Endothelial cell of umbilical vein (primary cell): ENCODE results near the gene KCNV2. TPM values are rescaled to one million over a fixed set of nuclear protein-coding genes. Genes with fewer than 3 reads are reported as not detected.

Experiments used
- BruUV-seq: library from RNA; stranded (reverse); fragments of 400-500 nt; replicated peaks from 2 replicates; lab custom pipeline; 2021; lab: Mats Ljungman, UMichigan
- CTCF ChIA-PET: fragments of 300-600, 350-600 bp; sonication (Branson Sonifier 250); formaldehyde crosslinking; loops from one replicate; lab custom pipeline; 2021; ENCODE audit warnings: antibody characterized with exemption, inconsistent platforms; lab: Charles Lee
- POLR2A ChIA-PET: fragments of 300-600, 350-600 bp; sonication (Branson Sonifier 250); formaldehyde crosslinking; loops from one replicate; lab custom pipeline; 2021; ENCODE audit warnings: antibody characterized with exemption, inconsistent platforms; lab: Charles Lee
- DNase-seq: peaks from one replicate; pipeline ENCODE4 v3.0.0-alpha.2; 2011; ENCODE audit warnings: low read depth, low spot score
- FAIRE-seq: peaks from 2 replicates; lab custom pipeline; 2011; peaks lifted over from hg19 to GRCh38; lab: Jason Lieb, UNC
- H2AFZ ChIP-seq: 2 replicates; pipeline ENCODE4 v1.6.0; 2012; ENCODE audit warnings: low read depth, low read length, control low read depth, inconsistent platforms
- H3K27ac ChIP-seq: 2 replicates; pipeline ENCODE4 v1.5.1; 2011; ENCODE audit warnings: low read depth, mild to moderate bottlenecking, control low read depth, low read length, moderate library complexity; ENCODE audit not compliant: insufficient read depth
- H3K27me3 ChIP-seq, 2 experiments: 2 replicates each; pipeline versions ENCODE4 v1.6.0 to v1.6.1; 2011; ENCODE audit warnings: low read length in 2 of 2, mixed read lengths in 1 of 2; ENCODE audit not compliant: control insufficient read depth in 2 of 2, insufficient read depth in 2 of 2
- H3K36me3 ChIP-seq, 2 experiments: 2 replicates in 1 of 2; 3 replicates in 1 of 2; pipeline ENCODE4 v1.5.1; 2011; ENCODE audit warnings: low read length in 2 of 2, mild to moderate bottlenecking in 1 of 2, moderate library complexity in 1 of 2; ENCODE audit not compliant: control insufficient read depth in 2 of 2, insufficient read depth in 2 of 2; ENCODE audit errors: extremely low read depth in 1 of 2
- H3K4me1 ChIP-seq: 3 replicates; pipeline ENCODE4 v1.5.1; 2011; ENCODE audit warnings: mild to moderate bottlenecking, low read length; ENCODE audit not compliant: control insufficient read depth, insufficient read depth; ENCODE audit errors: extremely low read depth
- H3K4me2 ChIP-seq: 2 replicates; pipeline ENCODE4 v1.6.1; 2011; ENCODE audit warnings: low read length, control low read depth, mixed read lengths; ENCODE audit not compliant: insufficient read depth
- H3K4me3 ChIP-seq, 3 experiments: fragments of 200-600 bp in 1 of 3; sonication (generic), shearing (Covaris generic) in 1 of 3; replicated peaks in 1 of 3; 2 replicates each; pipeline ENCODE4 v1.5.1; 2011 to 2016; ENCODE audit warnings: control low read depth in 3 of 3, low read length in 3 of 3, mild to moderate bottlenecking in 2 of 3, inconsistent platforms in 1 of 3, low read depth in 1 of 3, moderate library complexity in 1 of 3; ENCODE audit not compliant: insufficient read depth in 1 of 3
- H3K79me2 ChIP-seq: 2 replicates; pipeline ENCODE4 v1.6.0; 2012; ENCODE audit warnings: low read length, inconsistent platforms; ENCODE audit not compliant: control insufficient read depth, insufficient read depth
- H3K9ac ChIP-seq: replicated peaks from 2 replicates; pipeline ENCODE3; 2011; ENCODE audit warnings: low read length, control low read depth; ENCODE audit not compliant: insufficient read depth; ENCODE audit errors: extremely low read depth
- H3K9me1 ChIP-seq: replicated peaks from 3 replicates; pipeline ENCODE4 v1.6.0; 2011; ENCODE audit warnings: mild to moderate bottlenecking, low read length; ENCODE audit not compliant: control insufficient read depth, insufficient read depth; ENCODE audit errors: extremely low read depth
- H3K9me3 ChIP-seq: replicated peaks from 2 replicates; pipeline ENCODE4 v1.5.1; 2012; ENCODE audit warnings: low read length, inconsistent platforms; ENCODE audit not compliant: control insufficient read depth, insufficient read depth
- H4K20me1 ChIP-seq: replicated peaks from 2 replicates; pipeline ENCODE3; 2011; ENCODE audit warnings: mild to moderate bottlenecking, low read length; ENCODE audit not compliant: control insufficient read depth, insufficient read depth; ENCODE audit errors: extremely low read depth
- CTCF ChIP-seq, 2 donors: IDR thresholded peaks; 1 replicate in 1 of 2; 2 replicates in 1 of 2; pipeline ENCODE4 v1.5.1; 2011; ENCODE audit warnings: low read length in 2 of 2, mild to moderate bottlenecking in 2 of 2, moderate library complexity in 2 of 2, control low read depth in 1 of 2, inconsistent platforms in 1 of 2, low read depth in 1 of 2; ENCODE audit not compliant: insufficient read depth in 1 of 2; ENCODE audit errors: extremely low read depth in 1 of 2
- EZH2 ChIP-seq: IDR thresholded peaks from 2 replicates; pipeline ENCODE4 v1.6.1; 2012; ENCODE audit warnings: borderline replicate concordance, low read depth, mild to moderate bottlenecking, moderate library complexity, low read length, inconsistent platforms; ENCODE audit not compliant: severe bottlenecking
- FOS ChIP-seq: IDR thresholded peaks from 2 replicates; pipeline ENCODE4 v1.6.1; 2011; ENCODE audit warnings: mild to moderate bottlenecking, low read length, moderate library complexity, borderline replicate concordance; ENCODE audit not compliant: insufficient read depth
- GATA2 ChIP-seq: IDR thresholded peaks from 2 replicates; pipeline ENCODE4 v1.7.0; 2011; ENCODE audit warnings: low read depth, mild to moderate bottlenecking, moderate library complexity, mixed read lengths, low read length; ENCODE audit not compliant: insufficient read length, insufficient read depth
- JUN ChIP-seq: IDR thresholded peaks from 2 replicates; pipeline ENCODE4 v1.6.1; 2011; ENCODE audit warnings: borderline replicate concordance, low read depth; ENCODE audit not compliant: insufficient read length, insufficient read depth
- MYC ChIP-seq: IDR thresholded peaks from one replicate; pipeline ENCODE4 v1.6.1; 2011; ENCODE audit warnings: mild to moderate bottlenecking, low read depth, low read length
- POLR2A ChIP-seq: IDR thresholded peaks from 2 replicates; pipeline ENCODE4 v1.6.1; 2012; ENCODE audit warnings: low read depth, mild to moderate bottlenecking, control low read depth, low read length
- POLR2AphosphoS5 ChIP-seq: IDR thresholded peaks from 2 replicates; pipeline ENCODE4 v1.6.1; 2012; ENCODE audit warnings: low read depth, mild to moderate bottlenecking, control low read depth, low read length, moderate library complexity; ENCODE audit not compliant: insufficient read depth
- dilution Hi-C: fragments of 300-500 bp; cut with MboI; formaldehyde crosslinking; loops from one replicate; pipeline ENCODE4 v1.15.0; 2019; ENCODE audit warnings: low sequenced_read_pairs; ENCODE audit not compliant: extremely low pct_ligation_motif_present
- intact Hi-C: fragments of 100-400 bp; cut with micrococcal nuclease; formaldehyde crosslinking; loops from one replicate; pipeline ENCODE4 v1.10.0; 2022
- polyA plus RNA-seq, 4 experiments: library from polyadenylated mRNA; depleted of rRNA in 3 of 4; stranded (reverse) in 3 of 4; unstranded in 1 of 4; fragments of >200 nt; gene quantifications; 2 replicates each; pipeline versions ENCODE4 v1.2.1 to v1.2.3, GENCODE V29; 2011 to 2012; ENCODE audit warnings: missing spikeins in 1 of 4
- total RNA-seq: library from RNA; stranded (reverse); gene quantifications from 2 replicates; pipeline ENCODE4 v1.2.3, GENCODE V29; 2021
- TF ChIP-seq, protein P1 (sequence below): IDR thresholded peaks from 2 replicates; pipeline ENCODE4 v1.6.1; 2011; ENCODE audit not compliant: insufficient read depth, insufficient read length

Gene KCNV2
- total and polyA plus RNA-seq, 2 donors (not counting 3 experiments of a cell fraction or from before 2014, with no cell fraction given), result not detected

GRCh38 chr9:2729721-2730120 is 12.4 kb downstream of the KCNV2 start:
- Histone ChIP-seq H2AFZ (no peak overlapping the region), H3K79me2 (no peaks in the 10 kb centered on the region), H3K4me3 (no peak overlapping the region), H3K27me3 (no peaks in the 10 kb centered on the region), H3K9me1 (peaks cover 2% of the 10 kb centered on the region), H3K9me3 (no peaks in the 10 kb centered on the region), H3K27ac (no peak overlapping the region), H3K4me2 (no peak overlapping the region), H3K4me1 (no peaks in the 10 kb centered on the region), H4K20me1 (no peaks in the 10 kb centered on the region), H3K9ac (no peak overlapping the region), H3K36me3 (no peaks in the 10 kb centered on the region)
- dilution Hi-C loops (no loop called here), intact Hi-C loops (loop anchor here (5.0 kb wide), 2 partner anchors 407 to 487 kb away; no protein-coding TSS in a partner anchor)
- DNase-seq (no peak), FAIRE-seq (no peak)
- CTCF ChIA-PET, result interaction anchor here (0.7 to 3.8 kb wide), 4 partner anchors 73 to 597 kb away, joined by 3 to 79 read pairs (median 10); no protein-coding TSS in a partner anchor
- no peak for TF ChIP-seq POLR2AphosphoS5
- TF ChIP-seq, protein P1, sequence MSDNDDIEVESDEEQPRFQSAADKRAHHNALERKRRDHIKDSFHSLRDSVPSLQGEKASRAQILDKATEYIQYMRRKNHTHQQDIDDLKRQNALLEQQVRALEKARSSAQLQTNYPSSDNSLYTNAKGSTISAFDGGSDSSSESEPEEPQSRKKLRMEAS, result no peak
- no peak for TF ChIP-seq MYC
- TF ChIP-seq CTCF (IDR thresholded peaks at IDR 0.05; ENCODE audit: extremely low read depth in 1 of 2, insufficient read depth in 1 of 2, low read depth in 1 of 2, low read length in 2 of 2), result no peak
- no peak for TF ChIP-seq POLR2A
- TF ChIP-seq GATA2, result no peak
- no peak for TF ChIP-seq EZH2
- no peak for TF ChIP-seq FOS
- TF ChIP-seq JUN, result no peak
- no TSS peak for BruUV-seq
- POLR2A ChIA-PET, result no interaction called here
